ENCODE data around the gene GARS1.

Gene GARS1

DNA sequence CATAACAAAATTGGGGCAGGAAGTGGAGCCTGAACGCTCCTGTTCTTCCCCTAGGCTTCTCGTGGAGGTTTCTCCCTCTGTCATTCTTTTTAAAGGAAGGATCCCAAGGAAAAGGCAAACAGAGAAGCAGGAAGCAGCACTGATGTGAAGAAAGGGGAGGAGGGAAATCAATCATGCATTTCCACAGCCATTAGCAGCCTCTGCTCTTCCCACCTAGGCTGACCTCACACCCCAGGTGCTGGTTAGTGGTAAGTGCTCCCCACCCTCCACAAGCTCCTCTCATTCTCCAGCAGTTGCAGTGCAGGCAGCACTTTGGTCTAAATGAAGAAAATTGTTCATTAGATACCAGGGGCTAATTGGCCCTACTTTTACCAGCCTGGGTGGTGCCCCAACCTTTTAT lies 85.0 kb downstream of the GARS1 start:
- TF ChIP-seq, protein P1, sequence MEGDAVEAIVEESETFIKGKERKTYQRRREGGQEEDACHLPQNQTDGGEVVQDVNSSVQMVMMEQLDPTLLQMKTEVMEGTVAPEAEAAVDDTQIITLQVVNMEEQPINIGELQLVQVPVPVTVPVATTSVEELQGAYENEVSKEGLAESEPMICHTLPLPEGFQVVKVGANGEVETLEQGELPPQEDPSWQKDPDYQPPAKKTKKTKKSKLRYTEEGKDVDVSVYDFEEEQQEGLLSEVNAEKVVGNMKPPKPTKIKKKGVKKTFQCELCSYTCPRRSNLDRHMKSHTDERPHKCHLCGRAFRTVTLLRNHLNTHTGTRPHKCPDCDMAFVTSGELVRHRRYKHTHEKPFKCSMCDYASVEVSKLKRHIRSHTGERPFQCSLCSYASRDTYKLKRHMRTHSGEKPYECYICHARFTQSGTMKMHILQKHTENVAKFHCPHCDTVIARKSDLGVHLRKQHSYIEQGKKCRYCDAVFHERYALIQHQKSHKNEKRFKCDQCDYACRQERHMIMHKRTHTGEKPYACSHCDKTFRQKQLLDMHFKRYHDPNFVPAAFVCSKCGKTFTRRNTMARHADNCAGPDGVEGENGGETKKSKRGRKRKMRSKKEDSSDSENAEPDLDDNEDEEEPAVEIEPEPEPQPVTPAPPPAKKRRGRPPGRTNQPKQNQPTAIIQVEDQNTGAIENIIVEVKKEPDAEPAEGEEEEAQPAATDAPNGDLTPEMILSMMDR (conservative IDR thresholded peaks at IDR 0.05; ENCODE audit: low read depth, low read length) = no peak
- no peak overlapping the region for H3K4me3 ChIP-seq (ENCODE audit: low read depth, low read length)
- DNase-seq (ENCODE audit: low read depth) = no peak

GRCh38 chr7:30681331-30681797 lies 86.7 kb downstream of the GARS1 start:
- no peak for DNase-seq (ENCODE audit: low read depth)
- TF ChIP-seq, protein P1 (conservative IDR thresholded peaks at IDR 0.05; ENCODE audit: low read depth, low read length) = no peak
- H3K4me3 ChIP-seq (ENCODE audit: low read depth, low read length) = no peak overlapping the region

GRCh38 chr7:30681815-30682211 lies 87.1 kb downstream of the GARS1 start:
- TF ChIP-seq, protein P1 (conservative IDR thresholded peaks at IDR 0.05; ENCODE audit: low read depth, low read length) = no peak
- no peak overlapping the region for H3K4me3 ChIP-seq (ENCODE audit: low read depth, low read length)
- DNase-seq (ENCODE audit: low read depth) = no peak

GRCh38 chr7:30682212-30683083 lies 87.8 kb downstream of the GARS1 start, which contains the start of gene CRHR2:
Gene CRHR2, minus strand, starts transcription at chr7:30682456. Its CDS starts 176 bp downstream, at chr7:30682280.
- TF ChIP-seq, protein P1 (conservative IDR thresholded peaks at IDR 0.05; ENCODE audit: low read depth, low read length) = peak; percentile 21
- H3K4me3 ChIP-seq (ENCODE audit: low read depth, low read length) = no peak within 1 kb of the TSS
- DNase-seq (ENCODE audit: low read depth) = no peak

DNA sequence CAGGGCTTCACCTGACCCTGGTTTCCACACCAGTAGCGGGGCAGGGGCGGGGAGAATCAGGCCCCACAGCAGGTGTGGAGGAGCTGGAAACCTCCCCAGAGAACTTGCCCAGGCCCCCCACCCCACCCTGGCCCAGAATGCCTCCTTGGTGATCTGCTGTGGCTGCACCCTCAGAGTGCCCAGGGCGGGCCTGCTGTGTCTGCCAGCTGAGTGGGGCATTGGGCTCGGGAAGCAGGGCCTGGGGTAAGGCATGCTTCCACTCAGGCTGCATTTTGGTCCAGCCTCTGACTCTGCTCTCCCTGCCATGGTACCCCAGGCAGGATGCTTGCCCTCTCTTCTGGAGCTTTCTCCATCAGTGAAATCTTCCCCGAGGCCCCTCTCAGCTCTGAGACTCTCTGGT lies 88.6 kb downstream of the GARS1 start:
- DNase-seq (ENCODE audit: low read depth) = no peak
- TF ChIP-seq, protein P1 (conservative IDR thresholded peaks at IDR 0.05; ENCODE audit: low read depth, low read length) = no peak
- H3K4me3 ChIP-seq (ENCODE audit: low read depth, low read length) = no peak overlapping the region
